Body of pancreas (tissue), 4 donors: ENCODE data around the gene TNIP2. TPM values are rescaled to one million over a fixed set of nuclear protein-coding genes. Genes with fewer than 3 reads are reported as not detected.

Experiments used
- ATAC-seq: fragments of 150-250 bp; one replicate; pipeline ENCODE4 v1.9.1; 2016
- DNase-seq, 4 donors: peaks; one replicate each; pipeline ENCODE4 v3.0.0-alpha.2; 2019
- H3K27ac ChIP-seq, 4 donors: fragments of 200-600 bp; sonication (generic); 1 replicate in 3 of 4; 2 replicates in 1 of 4; pipeline versions ENCODE4 v1.5.1 to v1.6.1; 2016 to 2019; ENCODE audit warnings: mild to moderate bottlenecking in 1 of 4, mixed read lengths in 1 of 4, moderate library complexity in 1 of 4
- H3K27me3 ChIP-seq, 2 donors: fragments of 200-600 bp; sonication (generic); one replicate each; pipeline ENCODE4 v1.6.0; 2016; ENCODE audit warnings: mild to moderate bottlenecking in 1 of 2
- H3K36me3 ChIP-seq, 2 donors: fragments of 200-600 bp; sonication (generic); replicated peaks in 1 of 2; 2 replicates each; pipeline ENCODE4 v1.5.1; 2016; ENCODE audit warnings: low read depth in 2 of 2; ENCODE audit not compliant: insufficient read depth in 1 of 2
- H3K4me1 ChIP-seq: fragments of 200-600 bp; sonication (generic); one replicate; pipeline ENCODE4 v1.6.0; 2016
- H3K4me3 ChIP-seq, 2 donors: fragments of 200-600 bp; sonication (generic); 1 replicate in 1 of 2; 2 replicates in 1 of 2; pipeline ENCODE4 v1.5.1; 2016 to 2019
- H3K9me3 ChIP-seq, 3 donors: fragments of 200-600 bp; sonication (generic); 1 replicate in 2 of 3; 2 replicates in 1 of 3; pipeline ENCODE4 v1.5.1; 2016
- POLR2A ChIP-seq, 3 donors: fragments of 450-650 bp; IDR thresholded peaks; one replicate each; pipeline ENCODE4 v1.6.1; 2016; ENCODE audit warnings: antibody characterized with exemption in 3 of 3, mild to moderate bottlenecking in 2 of 3
- WGBS, 2 donors: methylation state at CpG; one replicate each; pipeline ENCODE4 v1.1.5; 2017; 5-methylcytosine and 5-hydroxymethylcytosine counted together
- intact Hi-C: fragments of 100-400 bp; cut with DNase I; formaldehyde crosslinking; loops from one replicate; pipeline ENCODE4 v1.15.1; 2023
- total RNA-seq, 2 donors: library from RNA; depleted of rRNA; stranded (reverse); fragments of >200 nt; gene quantifications; one replicate each; pipeline ENCODE4 v1.1.0, GENCODE V29; 2016
- TF ChIP-seq, protein P1 (sequence below), 7 experiments: fragments of 450-650 bp in 4 of 7; fragments of 200-600 bp in 3 of 7; sonication (generic) in 3 of 7; IDR thresholded peaks; one replicate each; pipeline ENCODE4 v1.5.1; 2016 to 2019; ENCODE audit warnings: antibody characterized with exemption in 7 of 7

TNIP2 gene
- total RNA-seq, 2 donors from 2014 or later = 39.7 to 75.8 TPM

DNA sequence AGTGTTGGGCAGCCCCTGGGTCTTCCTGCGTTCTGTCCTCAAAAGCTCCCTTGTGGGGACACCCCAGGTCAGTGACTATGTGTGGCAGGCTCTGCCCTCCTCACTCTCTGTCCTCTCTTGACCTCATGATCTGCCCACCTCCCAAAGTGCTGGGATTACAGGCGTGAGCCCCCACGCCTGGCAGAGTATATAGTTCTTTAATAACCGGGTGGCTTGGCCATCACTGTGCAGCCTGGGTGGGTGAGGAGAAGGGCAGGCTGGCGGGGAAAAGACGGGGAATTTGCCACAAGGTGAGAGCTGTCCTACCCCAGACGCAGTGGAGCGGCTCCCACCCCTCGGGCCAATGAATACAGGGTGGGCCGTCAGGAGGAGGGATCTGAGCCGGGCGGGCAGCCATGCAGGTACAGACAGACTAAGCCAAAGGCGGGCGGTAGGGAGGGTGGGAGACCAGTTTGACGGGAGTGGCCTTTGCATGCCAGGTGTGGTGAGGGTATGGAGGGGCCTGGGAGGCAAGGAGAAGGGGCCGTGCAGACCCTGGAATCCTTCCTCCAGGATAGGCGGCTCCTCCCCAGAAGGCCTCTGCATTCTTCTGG lies 39.3 kb upstream of the TNIP2 start:
- ATAC-seq = no peak
- intact Hi-C loops = no loop called here
- Histone ChIP-seq H3K36me3 (no peaks in the 10 kb centered on the region), H3K27ac (peak overlapping the region; percentile 67 to 86 (median 82)), H3K9me3 (no peaks in the 10 kb centered on the region), H3K4me3 (no peak overlapping the region), H3K4me1 (peaks cover 89% of the 10 kb centered on the region), H3K27me3 (no peaks in the 10 kb centered on the region)
- 88 to 94% methylated on average over 16 to 17 of the region's 17 CpGs for WGBS, 2 donors
- TF ChIP-seq, protein P1, sequence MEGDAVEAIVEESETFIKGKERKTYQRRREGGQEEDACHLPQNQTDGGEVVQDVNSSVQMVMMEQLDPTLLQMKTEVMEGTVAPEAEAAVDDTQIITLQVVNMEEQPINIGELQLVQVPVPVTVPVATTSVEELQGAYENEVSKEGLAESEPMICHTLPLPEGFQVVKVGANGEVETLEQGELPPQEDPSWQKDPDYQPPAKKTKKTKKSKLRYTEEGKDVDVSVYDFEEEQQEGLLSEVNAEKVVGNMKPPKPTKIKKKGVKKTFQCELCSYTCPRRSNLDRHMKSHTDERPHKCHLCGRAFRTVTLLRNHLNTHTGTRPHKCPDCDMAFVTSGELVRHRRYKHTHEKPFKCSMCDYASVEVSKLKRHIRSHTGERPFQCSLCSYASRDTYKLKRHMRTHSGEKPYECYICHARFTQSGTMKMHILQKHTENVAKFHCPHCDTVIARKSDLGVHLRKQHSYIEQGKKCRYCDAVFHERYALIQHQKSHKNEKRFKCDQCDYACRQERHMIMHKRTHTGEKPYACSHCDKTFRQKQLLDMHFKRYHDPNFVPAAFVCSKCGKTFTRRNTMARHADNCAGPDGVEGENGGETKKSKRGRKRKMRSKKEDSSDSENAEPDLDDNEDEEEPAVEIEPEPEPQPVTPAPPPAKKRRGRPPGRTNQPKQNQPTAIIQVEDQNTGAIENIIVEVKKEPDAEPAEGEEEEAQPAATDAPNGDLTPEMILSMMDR (IDR thresholded peaks at IDR 0.05) = no peak
- TF ChIP-seq POLR2A (IDR thresholded peaks at IDR 0.05) = no peak
- DNase-seq = peak in 1 of 4 donors; percentile 17

DNA sequence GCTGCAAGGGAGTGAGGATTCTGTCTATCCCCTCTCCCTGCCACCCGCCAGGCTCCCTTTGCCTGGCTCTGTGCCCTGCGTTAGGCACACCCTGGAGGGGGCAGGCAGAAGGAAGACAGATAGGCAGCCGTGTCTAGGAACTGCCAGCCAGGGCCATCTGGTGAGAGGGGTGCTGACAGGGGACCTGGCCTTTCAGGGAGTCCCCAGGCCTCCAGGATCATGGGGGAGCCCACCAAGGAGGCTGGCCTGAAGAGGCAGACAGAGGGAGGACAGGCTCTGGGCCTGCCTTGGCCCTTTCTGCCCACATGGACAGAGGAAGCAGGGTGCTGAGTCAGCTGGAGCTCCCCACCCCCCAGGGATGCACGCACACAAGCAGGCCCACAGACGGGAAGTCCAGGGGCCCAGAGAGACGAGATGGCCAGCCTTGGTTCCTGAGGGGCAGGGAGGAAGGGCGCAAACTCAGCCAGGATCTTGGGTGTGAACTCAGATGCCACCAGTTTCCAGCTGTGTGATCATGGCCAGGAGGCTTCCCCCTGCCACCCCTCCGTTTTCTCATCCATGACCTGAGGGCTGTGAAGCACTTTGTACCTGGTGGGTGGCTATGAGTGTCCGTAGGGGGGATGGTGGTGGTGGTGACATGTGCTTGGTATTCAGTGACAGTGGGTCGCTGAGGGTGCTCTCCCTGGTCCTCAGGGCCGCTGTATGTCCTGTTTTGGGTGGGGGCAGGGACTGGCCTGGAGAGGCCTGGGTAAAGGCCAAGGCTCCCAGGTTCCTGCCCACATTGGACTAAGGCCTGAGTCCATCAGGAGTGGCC lies 38.6 kb upstream of the TNIP2 start:
- TF ChIP-seq, protein P1 (IDR thresholded peaks at IDR 0.05) = no peak
- TF ChIP-seq POLR2A (IDR thresholded peaks at IDR 0.05) = peak in 1 of 3 donors; percentile 38
- ATAC-seq (no peak), DNase-seq (peak; percentile 38 to 78 (median 57))
- no peaks in the 10 kb centered on the region for H3K27me3 ChIP-seq
- peak overlapping the region; percentile 58 to 86 (median 82) for H3K27ac ChIP-seq
- H3K9me3 ChIP-seq = no peaks in the 10 kb centered on the region
- 50 to 54% methylated on average over 7 to 11 of the region's 11 CpGs for WGBS, 2 donors
- intact Hi-C loops = no loop called here
- H3K4me1 ChIP-seq = peaks cover 82% of the 10 kb centered on the region
- no peak overlapping the region for H3K4me3 ChIP-seq
- H3K36me3 ChIP-seq = no peaks in the 10 kb centered on the region

DNA sequence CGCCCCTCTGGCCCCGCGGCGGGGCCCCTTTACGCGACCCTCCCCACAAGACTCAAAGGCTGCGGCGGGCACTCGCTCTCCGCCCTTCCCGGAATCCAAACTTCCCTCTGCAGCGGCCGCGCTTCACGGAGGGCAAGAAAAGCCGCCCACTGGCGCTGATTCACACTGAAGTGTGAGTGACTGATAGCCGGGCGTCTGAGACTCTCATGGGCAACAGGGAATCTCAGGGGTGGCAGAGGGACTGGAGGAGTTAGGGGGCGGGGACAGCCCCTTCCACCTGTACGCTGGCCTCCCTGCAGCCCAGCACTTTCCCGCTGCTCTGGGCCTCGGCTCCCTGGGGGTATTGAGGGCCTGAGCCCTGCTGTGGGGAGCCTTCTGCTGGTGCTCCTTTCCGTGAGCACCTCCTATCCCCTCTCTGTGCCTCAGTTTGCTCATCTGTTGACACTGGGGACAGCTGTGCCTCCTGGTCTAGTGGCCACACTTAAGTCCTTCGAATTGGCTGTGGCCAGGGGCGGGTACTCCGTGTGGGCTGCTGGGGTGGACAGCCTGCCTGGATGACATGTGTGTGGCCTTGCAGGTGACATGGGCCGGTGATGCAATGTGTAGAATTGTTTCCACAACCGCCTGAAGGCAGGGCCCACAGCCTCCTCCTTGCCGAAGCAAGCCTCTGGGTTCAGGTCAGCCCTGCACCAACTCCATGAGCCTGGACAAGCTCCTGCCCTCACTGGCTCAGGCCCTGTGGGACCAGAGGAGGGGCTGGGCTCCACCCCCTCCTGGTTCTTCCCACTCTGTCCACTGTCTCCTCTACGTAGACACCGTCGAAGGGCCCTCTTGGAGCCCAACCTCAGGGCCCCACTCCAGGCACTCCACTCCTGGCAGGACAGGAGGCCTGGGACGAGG lies 37.7 kb upstream of the TNIP2 start:
- TF ChIP-seq, protein P1 (IDR thresholded peaks at IDR 0.05) = no peak
- TF ChIP-seq POLR2A (IDR thresholded peaks at IDR 0.05) = peak; percentile 22 to 43 (median 35)
- H3K4me3 ChIP-seq = peak overlapping the region; percentile 37 to 61
- H3K27me3 ChIP-seq = no peaks in the 10 kb centered on the region
- H3K4me1 ChIP-seq = peaks cover 74% of the 10 kb centered on the region
- H3K9me3 ChIP-seq = no peaks in the 10 kb centered on the region
- 13 to 42% methylated on average over 8 to 34 of the region's 34 CpGs for WGBS, 2 donors
- peak overlapping the region; percentile 58 to 86 (median 82) for H3K27ac ChIP-seq
- DNase-seq (peak; percentile 66 to 85 (median 75)), ATAC-seq (peak; percentile 35)
- no peaks in the 10 kb centered on the region for H3K36me3 ChIP-seq
- intact Hi-C loops = no loop called here

DNA sequence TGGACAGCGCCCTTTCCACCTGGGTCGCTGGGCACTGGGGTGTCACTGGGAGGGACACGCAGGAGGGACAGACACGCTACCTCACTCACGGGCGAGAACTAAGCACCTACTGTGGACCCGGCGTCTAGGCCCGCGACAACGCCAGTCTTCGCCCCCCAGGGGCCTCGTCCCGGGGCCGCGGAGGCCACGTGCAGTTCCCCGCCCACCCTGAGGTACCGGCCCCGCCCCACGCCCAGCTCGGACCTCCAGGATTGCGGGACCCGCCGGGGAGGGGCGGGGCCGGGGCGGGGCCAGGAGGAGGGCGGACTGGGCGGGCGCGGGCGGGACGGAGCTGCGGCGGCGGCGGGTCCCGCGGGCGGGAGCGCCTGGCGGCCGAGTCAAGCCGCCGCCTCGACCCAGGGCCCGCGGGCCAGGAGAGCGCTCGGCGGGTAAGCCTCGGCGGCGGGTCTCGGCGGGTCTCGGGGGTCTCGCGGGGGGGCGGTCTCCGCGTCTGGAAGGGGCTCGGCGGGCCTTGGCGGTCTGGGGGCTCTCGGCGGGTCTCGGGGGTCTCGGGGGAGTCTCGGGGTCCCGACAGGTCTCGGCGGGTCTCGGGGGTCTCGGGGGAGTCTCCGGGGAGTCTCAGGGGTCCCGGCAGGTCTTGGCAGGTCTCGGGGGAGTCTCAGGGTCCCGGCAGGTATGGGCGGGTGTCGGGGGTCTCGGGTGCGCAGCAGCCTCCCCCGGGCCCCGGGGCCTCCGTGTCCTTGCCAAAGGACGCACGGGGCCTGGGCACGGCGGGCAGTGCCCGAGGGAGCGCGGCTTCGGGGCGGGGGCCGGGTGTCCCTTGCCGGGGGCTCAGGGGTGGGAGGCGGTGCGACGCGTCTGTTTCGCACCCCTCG lies 36.8 kb upstream of the TNIP2 start, which contains the start of gene SH3BP2:
Gene SH3BP2 (plus strand): TSS at position 375 of the 875 bp plus-strand sequence. CDS start 27,533 bp downstream, outside the sequence.
- Histone ChIP-seq H3K36me3 (no peaks in the 10 kb centered on the region), H3K27ac (peak within 1 kb of the TSS; percentile 58 to 86 (median 82)), H3K27me3 (no peaks in the 10 kb centered on the region), H3K4me1 (peaks cover 65% of the 10 kb centered on the region), H3K9me3 (no peaks in the 10 kb centered on the region), H3K4me3 (peak within 1 kb of the TSS; percentile 37 to 61)
- intact Hi-C loops = no loop called here
- peak in 1 of 3 donors; percentile 25 for TF ChIP-seq POLR2A (IDR thresholded peaks at IDR 0.05)
- TF ChIP-seq, protein P1 (IDR thresholded peaks at IDR 0.05) = peak in 2 of 7 experiments; percentile 13 to 22
- DNase-seq (peak; percentile 76 to 86 (median 85)), ATAC-seq (peak; percentile 61)
- 1 to 15% methylated on average over 15 to 65 of the region's 104 CpGs for WGBS, 2 donors
